ENCODE measurements around the gene MRPS5. TPM values are rescaled to one million over a fixed set of nuclear protein-coding genes. Genes with fewer than 3 reads are reported as not detected.

Gene MRPS5
- total RNA-seq, 1 experiment from 2014 or later: 59.5 TPM

GRCh38 chr2:95149397-95149984, 27.9 kb upstream of the MRPS5 start:
- Histone ChIP-seq H3K4me3 (ENCODE audit: low read length) (no peak overlapping the region), H3K27ac (ENCODE audit: low read length) (no peak overlapping the region), H3K4me1 (ENCODE audit: low read length) (no peaks in the 10 kb centered on the region), H4K20me1 (ENCODE audit: insufficient read depth, low read depth, low read length) (no peaks in the 10 kb centered on the region), H3K36me3 (ENCODE audit: insufficient read depth, low read length) (peaks cover 42% of the 10 kb centered on the region), H3K27me3 (ENCODE audit: low read length) (no peaks in the 10 kb centered on the region), H3K9ac (ENCODE audit: low read length) (no peak overlapping the region), H3K9me3 (ENCODE audit: low read length) (peaks cover 62% of the 10 kb centered on the region), H3K4me2 (ENCODE audit: low read depth, low read length, poor library complexity, severe bottlenecking) (no peak overlapping the region), H2AFZ (ENCODE audit: low read length) (no peak overlapping the region), H3K9me2 (replicated peaks; ENCODE audit: insufficient read depth, low read length) (no peaks in the 10 kb centered on the region), H3K79me2 (ENCODE audit: low read length) (no peaks in the 10 kb centered on the region)
- DNase-seq: no peak

DNA sequence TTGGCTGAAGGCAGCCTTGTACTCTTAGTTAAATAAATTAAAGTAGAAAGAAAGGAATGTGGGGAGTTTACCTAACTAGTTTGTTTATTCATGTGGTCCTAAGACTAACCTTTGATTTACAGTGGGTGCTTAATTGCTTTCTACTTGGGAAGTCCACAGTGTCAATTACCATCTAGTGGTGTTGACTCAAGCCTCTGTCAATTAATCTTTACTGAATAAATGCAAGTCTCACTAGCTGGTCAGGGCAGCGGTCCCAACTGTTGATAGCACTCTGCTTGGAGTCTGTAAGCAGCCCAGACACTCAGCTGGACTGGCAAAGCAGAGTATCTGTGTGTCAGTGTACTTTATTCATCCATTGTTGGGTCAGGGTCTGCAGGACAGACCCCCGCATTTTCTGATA, 22.2 kb upstream of the MRPS5 start:
- H3K79me2 ChIP-seq (ENCODE audit: low read length): no peaks in the 10 kb centered on the region
- peaks cover 57% of the 10 kb centered on the region for H3K9me3 ChIP-seq (ENCODE audit: low read length)
- H3K4me2 ChIP-seq (ENCODE audit: low read depth, low read length, poor library complexity, severe bottlenecking): no peak overlapping the region
- H3K36me3 ChIP-seq (ENCODE audit: insufficient read depth, low read length): no peaks in the 10 kb centered on the region
- no peaks in the 10 kb centered on the region for H3K4me1 ChIP-seq (ENCODE audit: low read length)
- no peaks in the 10 kb centered on the region for H4K20me1 ChIP-seq (ENCODE audit: insufficient read depth, low read depth, low read length)
- H3K27ac ChIP-seq (ENCODE audit: low read length): no peak overlapping the region
- H3K9me2 ChIP-seq (replicated peaks; ENCODE audit: insufficient read depth, low read length): no peaks in the 10 kb centered on the region
- no peak for DNase-seq
- H3K9ac ChIP-seq (ENCODE audit: low read length): no peak overlapping the region
- no peaks in the 10 kb centered on the region for H3K27me3 ChIP-seq (ENCODE audit: low read length)
- no peak overlapping the region for H3K4me3 ChIP-seq (ENCODE audit: low read length)
- no peak overlapping the region for H2AFZ ChIP-seq (ENCODE audit: low read length)

- Histone ChIP-seq H3K9me3 (ENCODE audit: low read length) (peaks cover 16% of the 10 kb centered on the region), H3K9ac (ENCODE audit: low read length) (no peak overlapping the region)
These were observed 17.1 kb upstream of the MRPS5 start for GRCh38 chr2:95138702-95139101.

GRCh38 chr2:95122197-95122551, 566 bp upstream of the MRPS5 start:
- peaks cover 5% of the 10 kb centered on the region for H3K36me3 ChIP-seq (ENCODE audit: insufficient read depth, low read length)
- peak overlapping the region; percentile 81 for H2AFZ ChIP-seq (ENCODE audit: low read length)
- no peaks in the 10 kb centered on the region for H3K9me3 ChIP-seq (ENCODE audit: low read length)
- no peak overlapping the region for H3K27ac ChIP-seq (ENCODE audit: low read length)
- peak overlapping the region; percentile 88 for H3K9ac ChIP-seq (ENCODE audit: low read length)
- H4K20me1 ChIP-seq (ENCODE audit: insufficient read depth, low read depth, low read length): no peaks in the 10 kb centered on the region; the same call in 1 of the 2 replicates
- H3K27me3 ChIP-seq (ENCODE audit: low read length): no peaks in the 10 kb centered on the region
- peak overlapping the region; percentile 88 for H3K4me3 ChIP-seq (ENCODE audit: low read length)
- peaks cover 46% of the 10 kb centered on the region for H3K79me2 ChIP-seq (ENCODE audit: low read length)
- H3K4me1 ChIP-seq (ENCODE audit: low read length): peaks cover 20% of the 10 kb centered on the region
- peak overlapping the region; percentile 83 for H3K4me2 ChIP-seq (ENCODE audit: low read depth, low read length, poor library complexity, severe bottlenecking)
- H3K9me2 ChIP-seq (replicated peaks; ENCODE audit: insufficient read depth, low read length): no peaks in the 10 kb centered on the region
- peak; percentile 52 for DNase-seq

More at GRCh38 chr2:95138702-95139101, 17.1 kb upstream of the MRPS5 start:
- no peak for DNase-seq
- Histone ChIP-seq H3K27ac (ENCODE audit: low read length) (no peak overlapping the region), H3K79me2 (ENCODE audit: low read length) (no peaks in the 10 kb centered on the region), H2AFZ (ENCODE audit: low read length) (no peak overlapping the region), H3K4me1 (ENCODE audit: low read length) (no peaks in the 10 kb centered on the region), H3K4me2 (ENCODE audit: low read depth, low read length, poor library complexity, severe bottlenecking) (no peak overlapping the region), H3K36me3 (ENCODE audit: insufficient read depth, low read length) (no peaks in the 10 kb centered on the region), H3K9me2 (replicated peaks; ENCODE audit: insufficient read depth, low read length) (no peaks in the 10 kb centered on the region), H3K4me3 (ENCODE audit: low read length) (no peak overlapping the region), H3K27me3 (ENCODE audit: low read length) (no peaks in the 10 kb centered on the region), H4K20me1 (ENCODE audit: insufficient read depth, low read depth, low read length) (no peaks in the 10 kb centered on the region)

GRCh38 chr2:95121093-95121406, 558 bp downstream of the MRPS5 start:
- Histone ChIP-seq H4K20me1 (ENCODE audit: insufficient read depth, low read depth, low read length) (no peaks in the 10 kb centered on the region; the same call in 1 of the 2 replicates), H3K4me3 (ENCODE audit: low read length) (peak overlapping the region; percentile 88), H3K4me2 (ENCODE audit: low read depth, low read length, poor library complexity, severe bottlenecking) (peak overlapping the region; percentile 83), H3K36me3 (ENCODE audit: insufficient read depth, low read length) (peaks cover 11% of the 10 kb centered on the region), H3K9ac (ENCODE audit: low read length) (peak overlapping the region; percentile 88), H3K9me3 (ENCODE audit: low read length) (no peaks in the 10 kb centered on the region), H3K79me2 (ENCODE audit: low read length) (peaks cover 53% of the 10 kb centered on the region), H3K27me3 (ENCODE audit: low read length) (no peaks in the 10 kb centered on the region), H2AFZ (ENCODE audit: low read length) (peak overlapping the region; percentile 81), H3K9me2 (replicated peaks; ENCODE audit: insufficient read depth, low read length) (no peaks in the 10 kb centered on the region), H3K27ac (ENCODE audit: low read length) (peak overlapping the region; percentile 12; the same call in 1 of the 2 replicates), H3K4me1 (ENCODE audit: low read length) (peaks cover 20% of the 10 kb centered on the region)
- no peak for DNase-seq

GRCh38 chr2:95115418-95115817, 6.2 kb downstream of the MRPS5 start:
- DNase-seq: peak; percentile 81
- no peaks in the 10 kb centered on the region for H3K27me3 ChIP-seq (ENCODE audit: low read length)
- H4K20me1 ChIP-seq (ENCODE audit: insufficient read depth, low read depth, low read length): no peaks in the 10 kb centered on the region; the same call in 1 of the 2 replicates
- no peak overlapping the region for H3K4me2 ChIP-seq (ENCODE audit: low read depth, low read length, poor library complexity, severe bottlenecking)
- no peak overlapping the region for H2AFZ ChIP-seq (ENCODE audit: low read length)
- peaks cover 40% of the 10 kb centered on the region for H3K36me3 ChIP-seq (ENCODE audit: insufficient read depth, low read length)
- H3K9ac ChIP-seq (ENCODE audit: low read length): no peak overlapping the region
- no peak overlapping the region for H3K27ac ChIP-seq (ENCODE audit: low read length)
- H3K4me3 ChIP-seq (ENCODE audit: low read length): no peak overlapping the region
- no peaks in the 10 kb centered on the region for H3K9me2 ChIP-seq (replicated peaks; ENCODE audit: insufficient read depth, low read length)
- H3K79me2 ChIP-seq (ENCODE audit: low read length): peaks cover 72% of the 10 kb centered on the region
- no peaks in the 10 kb centered on the region for H3K9me3 ChIP-seq (ENCODE audit: low read length)
- H3K4me1 ChIP-seq (ENCODE audit: low read length): peaks cover 15% of the 10 kb centered on the region

DNA sequence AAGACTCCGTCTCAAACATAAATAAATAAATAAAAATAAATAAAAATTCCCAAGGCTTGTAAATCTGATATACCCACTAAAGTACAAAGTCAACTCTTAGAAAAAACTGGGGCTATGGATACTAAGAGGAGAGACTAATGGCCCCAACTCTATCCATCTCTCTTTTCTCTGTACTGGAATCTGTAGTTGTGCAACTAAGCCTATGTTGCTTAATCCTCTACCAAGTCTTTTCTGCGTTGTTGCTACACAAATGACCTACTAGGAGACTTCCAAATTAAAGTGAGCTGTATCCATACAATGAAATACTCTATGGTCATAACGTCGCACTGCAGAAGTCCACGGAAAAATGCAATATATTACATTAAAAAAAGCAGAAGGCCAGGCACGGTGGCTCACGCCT, 8.1 kb downstream of the MRPS5 start:
- DNase-seq: no peak
- H3K27ac ChIP-seq (ENCODE audit: low read length): no peak overlapping the region

GRCh38 chr2:95110395-95110794, 11.2 kb downstream of the MRPS5 start:
- no peaks in the 10 kb centered on the region for H3K9me3 ChIP-seq (ENCODE audit: low read length)
- no peak overlapping the region for H2AFZ ChIP-seq (ENCODE audit: low read length)
- DNase-seq: no peak
- no peaks in the 10 kb centered on the region for H4K20me1 ChIP-seq (ENCODE audit: insufficient read depth, low read depth, low read length)
- no peak overlapping the region for H3K27ac ChIP-seq (ENCODE audit: low read length)
- no peaks in the 10 kb centered on the region for H3K9me2 ChIP-seq (replicated peaks; ENCODE audit: insufficient read depth, low read length)
- H3K36me3 ChIP-seq (ENCODE audit: insufficient read depth, low read length): peaks cover 64% of the 10 kb centered on the region
- H3K4me3 ChIP-seq (ENCODE audit: low read length): no peak overlapping the region
- H3K9ac ChIP-seq (ENCODE audit: low read length): no peak overlapping the region
- no peaks in the 10 kb centered on the region for H3K27me3 ChIP-seq (ENCODE audit: low read length)
- peaks cover 36% of the 10 kb centered on the region for H3K79me2 ChIP-seq (ENCODE audit: low read length)
- no peaks in the 10 kb centered on the region for H3K4me1 ChIP-seq (ENCODE audit: low read length)
- no peak overlapping the region for H3K4me2 ChIP-seq (ENCODE audit: low read depth, low read length, poor library complexity, severe bottlenecking)

More for the DNA sequence above, 8.1 kb downstream of the MRPS5 start:
- Histone ChIP-seq H2AFZ (ENCODE audit: low read length) (no peak overlapping the region), H3K4me2 (ENCODE audit: low read depth, low read length, poor library complexity, severe bottlenecking) (no peak overlapping the region), H3K36me3 (ENCODE audit: insufficient read depth, low read length) (peaks cover 55% of the 10 kb centered on the region), H3K27me3 (ENCODE audit: low read length) (no peaks in the 10 kb centered on the region), H3K4me3 (ENCODE audit: low read length) (no peak overlapping the region), H3K9ac (ENCODE audit: low read length) (no peak overlapping the region), H3K4me1 (ENCODE audit: low read length) (no peaks in the 10 kb centered on the region), H4K20me1 (ENCODE audit: insufficient read depth, low read depth, low read length) (no peaks in the 10 kb centered on the region), H3K9me2 (replicated peaks; ENCODE audit: insufficient read depth, low read length) (no peaks in the 10 kb centered on the region), H3K9me3 (ENCODE audit: low read length) (no peaks in the 10 kb centered on the region), H3K79me2 (ENCODE audit: low read length) (peaks cover 60% of the 10 kb centered on the region)

Data from Karpas-422 (cell line).